Panc1 (cell line): ENCODE measurements around the gene MR1. TPM values are rescaled to one million over a fixed set of nuclear protein-coding genes. Genes with fewer than 3 reads are reported as not detected.

ENCODE experiments used
- ATAC-seq: fragments of 200-7000 bp; cut with Tn5 transposase; 2 replicates; pipeline ENCODE4 v1.9.1; 2020; ENCODE audit warnings: mild to moderate bottlenecking, moderate library complexity
- BruUV-seq: library from RNA; stranded (reverse); fragments of 400-500 nt; replicated peaks from 2 replicates; lab custom pipeline; 2021; lab: Mats Ljungman, UMichigan
- CTCF ChIA-PET: fragments of 300-600 bp; sonication (Branson Sonifier 250); formaldehyde crosslinking; loops from one replicate; lab custom pipeline; 2022; ENCODE audit warnings: antibody characterized with exemption; lab: Charles Lee
- POLR2A ChIA-PET: fragments of 300-600 bp; sonication (Branson Sonifier 250); formaldehyde crosslinking; loops from one replicate; lab custom pipeline; 2022; ENCODE audit warnings: antibody characterized with exemption; lab: Charles Lee
- DNase-seq: peaks from one replicate; pipeline ENCODE4 v3.0.0-alpha.2; 2010; ENCODE audit warnings: low read depth, low spot score
- H3K27ac ChIP-seq: 2 replicates; pipeline ENCODE4 v1.5.1; 2011; ENCODE audit warnings: mild to moderate bottlenecking, low read length, inconsistent platforms
- H3K27me3 ChIP-seq: fragments of 200-500 bp; sonication (Bioruptor generic); 2 replicates; pipeline ENCODE4 v1.6.0; 2014; ENCODE audit warnings: low read length, inconsistent platforms; ENCODE audit not compliant: control insufficient read depth, insufficient read depth
- H3K36me3 ChIP-seq: fragments of 200-500 bp; sonication (Bioruptor generic); 2 replicates; pipeline ENCODE4 v1.5.1; 2014; ENCODE audit warnings: inconsistent platforms, mild to moderate bottlenecking, low read length, moderate library complexity; ENCODE audit not compliant: control insufficient read depth, insufficient read depth
- H3K4me1 ChIP-seq: 2 replicates; pipeline ENCODE4 v1.5.1; 2011; ENCODE audit warnings: inconsistent platforms, mild to moderate bottlenecking, low read length, moderate library complexity; ENCODE audit not compliant: control insufficient read depth, insufficient read depth
- H3K4me3 ChIP-seq, 2 experiments: 2 replicates each; pipeline ENCODE4 v1.5.1; 2011 to 2012; ENCODE audit warnings: low read depth in 2 of 2, low read length in 2 of 2, mild to moderate bottlenecking in 2 of 2, inconsistent platforms in 1 of 2, moderate library complexity in 1 of 2
- H3K9me3 ChIP-seq: fragments of 200-500 bp; sonication (Bioruptor generic); 2 replicates; pipeline ENCODE4 v1.5.1; 2014; ENCODE audit warnings: low read depth, mild to moderate bottlenecking, inconsistent platforms, low read length, moderate library complexity; ENCODE audit not compliant: control insufficient read depth, insufficient read depth
- POLR2AphosphoS5 ChIP-seq: IDR thresholded peaks from 2 replicates; pipeline ENCODE4 v1.6.1; 2012; ENCODE audit warnings: mild to moderate bottlenecking, low read depth, low read length, moderate library complexity
- SIN3A ChIP-seq: IDR thresholded peaks from 2 replicates; pipeline ENCODE4 v1.6.1; 2012; ENCODE audit warnings: low read depth, mild to moderate bottlenecking, low read length, moderate library complexity, borderline replicate concordance; ENCODE audit not compliant: insufficient read depth
- TCF7L2 ChIP-seq: IDR thresholded peaks from 2 replicates; pipeline ENCODE4 v1.6.1; 2011; ENCODE audit warnings: mild to moderate bottlenecking, low read depth, low read length, inconsistent platforms
- in situ Hi-C: cut with HindIII; loops from 2 replicates; pipeline ENCODE4 v1.10.0; 2016; ENCODE audit warnings: low sequenced_read_pairs, low pct_unique_long_range_greater_than_20kb
- intact Hi-C: fragments of 100-400 bp; cut with micrococcal nuclease; formaldehyde crosslinking; loops from one replicate; pipeline ENCODE4 v1.10.0; 2022; ENCODE audit not compliant: unreplicated experiment
- total RNA-seq: library from RNA; stranded (reverse); gene quantifications from one replicate; pipeline ENCODE4 v1.2.1, GENCODE V29; 2021; ENCODE audit not compliant: unreplicated experiment
- TF ChIP-seq, protein P1 (sequence below): fragments of 450-650 bp; IDR thresholded peaks from 2 replicates; pipeline ENCODE4 v1.5.1; 2017; ENCODE audit warnings: mild to moderate bottlenecking
- TF ChIP-seq, protein P2 (sequence below), 2 experiments: IDR thresholded peaks; 2 replicates each; pipeline ENCODE4 v1.6.1; 2011 to 2012; ENCODE audit warnings: low read depth in 2 of 2, control low read depth in 1 of 2, low read length in 1 of 2, mild to moderate bottlenecking in 1 of 2, moderate library complexity in 1 of 2; ENCODE audit not compliant: insufficient read depth in 1 of 2

Gene MR1
- total RNA-seq, 1 experiment from 2014 or later = 3.9 TPM

DNA sequence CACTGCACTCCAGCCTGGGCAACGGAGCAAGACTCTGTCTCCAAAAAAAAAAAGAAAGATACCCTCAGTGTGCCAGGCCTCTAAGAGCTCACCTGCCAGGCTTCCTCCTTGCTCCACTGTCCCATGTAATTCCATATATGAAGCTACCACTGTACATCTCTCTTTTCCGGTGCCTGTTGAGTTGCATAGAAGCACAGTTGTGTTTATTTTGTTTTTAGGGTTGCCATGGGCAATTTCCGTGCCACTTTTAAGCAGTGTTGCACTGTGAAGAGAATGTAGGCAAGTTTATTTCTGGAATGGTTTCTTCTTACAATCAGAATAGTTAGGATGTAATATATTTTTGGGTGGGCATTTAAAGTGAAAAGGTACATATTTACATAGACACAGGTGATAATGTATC, 23.3 kb downstream of the MR1 start:
- no peak overlapping the region for H3K27ac ChIP-seq
- CTCF ChIA-PET = no interaction called here
- no peaks in the 10 kb centered on the region for H3K9me3 ChIP-seq
- H3K36me3 ChIP-seq = no peaks in the 10 kb centered on the region
- POLR2A ChIA-PET = interaction anchor here (0.6 kb wide), 1 partner anchor 70 kb away, joined by 3 read pairs; no protein-coding TSS in a partner anchor
- no peak overlapping the region for H3K4me3 ChIP-seq
- ATAC-seq (no peak), DNase-seq (no peak)
- intact Hi-C loops = no loop called here
- TF ChIP-seq, protein P1, sequence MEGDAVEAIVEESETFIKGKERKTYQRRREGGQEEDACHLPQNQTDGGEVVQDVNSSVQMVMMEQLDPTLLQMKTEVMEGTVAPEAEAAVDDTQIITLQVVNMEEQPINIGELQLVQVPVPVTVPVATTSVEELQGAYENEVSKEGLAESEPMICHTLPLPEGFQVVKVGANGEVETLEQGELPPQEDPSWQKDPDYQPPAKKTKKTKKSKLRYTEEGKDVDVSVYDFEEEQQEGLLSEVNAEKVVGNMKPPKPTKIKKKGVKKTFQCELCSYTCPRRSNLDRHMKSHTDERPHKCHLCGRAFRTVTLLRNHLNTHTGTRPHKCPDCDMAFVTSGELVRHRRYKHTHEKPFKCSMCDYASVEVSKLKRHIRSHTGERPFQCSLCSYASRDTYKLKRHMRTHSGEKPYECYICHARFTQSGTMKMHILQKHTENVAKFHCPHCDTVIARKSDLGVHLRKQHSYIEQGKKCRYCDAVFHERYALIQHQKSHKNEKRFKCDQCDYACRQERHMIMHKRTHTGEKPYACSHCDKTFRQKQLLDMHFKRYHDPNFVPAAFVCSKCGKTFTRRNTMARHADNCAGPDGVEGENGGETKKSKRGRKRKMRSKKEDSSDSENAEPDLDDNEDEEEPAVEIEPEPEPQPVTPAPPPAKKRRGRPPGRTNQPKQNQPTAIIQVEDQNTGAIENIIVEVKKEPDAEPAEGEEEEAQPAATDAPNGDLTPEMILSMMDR = no peak
- TF ChIP-seq, protein P2, sequence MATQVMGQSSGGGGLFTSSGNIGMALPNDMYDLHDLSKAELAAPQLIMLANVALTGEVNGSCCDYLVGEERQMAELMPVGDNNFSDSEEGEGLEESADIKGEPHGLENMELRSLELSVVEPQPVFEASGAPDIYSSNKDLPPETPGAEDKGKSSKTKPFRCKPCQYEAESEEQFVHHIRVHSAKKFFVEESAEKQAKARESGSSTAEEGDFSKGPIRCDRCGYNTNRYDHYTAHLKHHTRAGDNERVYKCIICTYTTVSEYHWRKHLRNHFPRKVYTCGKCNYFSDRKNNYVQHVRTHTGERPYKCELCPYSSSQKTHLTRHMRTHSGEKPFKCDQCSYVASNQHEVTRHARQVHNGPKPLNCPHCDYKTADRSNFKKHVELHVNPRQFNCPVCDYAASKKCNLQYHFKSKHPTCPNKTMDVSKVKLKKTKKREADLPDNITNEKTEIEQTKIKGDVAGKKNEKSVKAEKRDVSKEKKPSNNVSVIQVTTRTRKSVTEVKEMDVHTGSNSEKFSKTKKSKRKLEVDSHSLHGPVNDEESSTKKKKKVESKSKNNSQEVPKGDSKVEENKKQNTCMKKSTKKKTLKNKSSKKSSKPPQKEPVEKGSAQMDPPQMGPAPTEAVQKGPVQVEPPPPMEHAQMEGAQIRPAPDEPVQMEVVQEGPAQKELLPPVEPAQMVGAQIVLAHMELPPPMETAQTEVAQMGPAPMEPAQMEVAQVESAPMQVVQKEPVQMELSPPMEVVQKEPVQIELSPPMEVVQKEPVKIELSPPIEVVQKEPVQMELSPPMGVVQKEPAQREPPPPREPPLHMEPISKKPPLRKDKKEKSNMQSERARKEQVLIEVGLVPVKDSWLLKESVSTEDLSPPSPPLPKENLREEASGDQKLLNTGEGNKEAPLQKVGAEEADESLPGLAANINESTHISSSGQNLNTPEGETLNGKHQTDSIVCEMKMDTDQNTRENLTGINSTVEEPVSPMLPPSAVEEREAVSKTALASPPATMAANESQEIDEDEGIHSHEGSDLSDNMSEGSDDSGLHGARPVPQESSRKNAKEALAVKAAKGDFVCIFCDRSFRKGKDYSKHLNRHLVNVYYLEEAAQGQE (IDR thresholded peaks at IDR 0.05; ENCODE audit: insufficient read depth in 1 of 2, low read depth in 2 of 2, low read length in 1 of 2) = no peak
- TF ChIP-seq TCF7L2 = no peak
- TF ChIP-seq SIN3A = no peak
- no peak for TF ChIP-seq POLR2AphosphoS5
- H3K4me1 ChIP-seq = no peaks in the 10 kb centered on the region
- BruUV-seq = no TSS peak
- in situ Hi-C loops = no loop called here
- H3K27me3 ChIP-seq = no peaks in the 10 kb centered on the region; the same call in 1 of the 2 replicates

DNA sequence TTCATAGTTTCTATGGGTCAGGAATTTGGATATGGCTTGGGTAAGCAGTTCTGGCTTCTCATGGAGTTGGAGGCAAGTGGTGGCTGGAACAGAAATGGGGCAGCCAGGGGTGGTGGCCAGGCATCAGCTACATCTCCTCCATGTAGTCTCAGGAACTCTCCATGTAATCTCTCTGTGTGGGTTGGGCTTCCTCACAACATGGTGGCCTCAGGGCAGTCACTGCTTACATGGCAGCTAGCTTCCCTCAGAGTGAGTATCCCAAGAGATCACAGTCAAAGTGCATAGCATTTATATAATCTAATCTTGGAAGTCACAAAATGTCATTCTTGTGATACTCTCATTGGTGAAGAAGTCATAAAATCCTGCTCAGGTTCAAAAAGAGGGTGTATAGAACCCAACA, 25.7 kb downstream of the MR1 start:
- Histone ChIP-seq H3K4me3 (no peak overlapping the region), H3K9me3 (no peaks in the 10 kb centered on the region), H3K36me3 (no peaks in the 10 kb centered on the region), H3K27ac (no peak overlapping the region), H3K27me3 (no peaks in the 10 kb centered on the region; the same call in 1 of the 2 replicates), H3K4me1 (no peaks in the 10 kb centered on the region)
- no peak for DNase-seq
- intact Hi-C loops = no loop called here
- CTCF ChIA-PET = no interaction called here
- in situ Hi-C loops = no loop called here
- no TSS peak for BruUV-seq
- POLR2A ChIA-PET = no interaction called here
- TF ChIP-seq POLR2AphosphoS5 (no peak), SIN3A (no peak), TCF7L2 (no peak)
- TF ChIP-seq, protein P1 = no peak
- TF ChIP-seq, protein P2 (IDR thresholded peaks at IDR 0.05; ENCODE audit: insufficient read depth in 1 of 2, low read depth in 2 of 2, low read length in 1 of 2) = no peak
- no peak for ATAC-seq
